ENCODE results near the gene PAX8.

PAX8 gene

GRCh38 chr2:113212245-113213060 is 66.3 kb downstream of the PAX8 start:
- FAIRE-seq (no peak), DNase-seq (ENCODE audit: extremely low spot score, insufficient read length, low read depth) (no peak)

- FAIRE-seq (no peak), DNase-seq (ENCODE audit: extremely low spot score, insufficient read length, low read depth) (no peak)
Observed at GRCh38 chr2:113211226-113212105, 67.3 kb downstream of the PAX8 start.

- FAIRE-seq: no peak
- no peak for DNase-seq (ENCODE audit: extremely low spot score, insufficient read length, low read depth)
Observed at GRCh38 chr2:113209646-113210171, 69.0 kb downstream of the PAX8 start.

GRCh38 chr2:113209011-113209645 is 69.6 kb downstream of the PAX8 start:
- DNase-seq (ENCODE audit: extremely low spot score, insufficient read length, low read depth): no peak
- FAIRE-seq: no peak

GRCh38 chr2:113208396-113208795 is 70.3 kb downstream of the PAX8 start:
- no peak for FAIRE-seq
- DNase-seq (ENCODE audit: extremely low spot score, insufficient read length, low read depth): no peak

- FAIRE-seq (no peak), DNase-seq (ENCODE audit: extremely low spot score, insufficient read length, low read depth) (no peak)
Observed at GRCh38 chr2:113207021-113207420, 71.7 kb downstream of the PAX8 start.

GRCh38 chr2:113206251-113206650 is 72.5 kb downstream of the PAX8 start:
- FAIRE-seq: no peak
- DNase-seq (ENCODE audit: extremely low spot score, insufficient read length, low read depth): no peak

- DNase-seq (ENCODE audit: extremely low spot score, insufficient read length, low read depth) (peak; percentile 54), FAIRE-seq (peak; percentile 86)
Observed at GRCh38 chr2:113203901-113204519, 74.7 kb downstream of the PAX8 start.

- FAIRE-seq (no peak), DNase-seq (ENCODE audit: extremely low spot score, insufficient read length, low read depth) (no peak)
Observed at GRCh38 chr2:113203217-113203530, 75.5 kb downstream of the PAX8 start.

GRCh38 chr2:113202305-113203216 is 76.2 kb downstream of the PAX8 start:
- FAIRE-seq: no peak
- no peak for DNase-seq (ENCODE audit: extremely low spot score, insufficient read length, low read depth)

GRCh38 chr2:113201496-113202304 is 77.0 kb downstream of the PAX8 start:
- DNase-seq (ENCODE audit: extremely low spot score, insufficient read length, low read depth): no peak
- FAIRE-seq: no peak

- FAIRE-seq: no peak
- no peak for DNase-seq (ENCODE audit: extremely low spot score, insufficient read length, low read depth)
Observed at GRCh38 chr2:113200736-113201490, 77.8 kb downstream of the PAX8 start.

GRCh38 chr2:113200236-113200635 is 78.5 kb downstream of the PAX8 start:
- no peak for FAIRE-seq
- DNase-seq (ENCODE audit: extremely low spot score, insufficient read length, low read depth): no peak

- DNase-seq (ENCODE audit: extremely low spot score, insufficient read length, low read depth) (no peak), FAIRE-seq (no peak)
Observed at GRCh38 chr2:113198790-113199612, 79.7 kb downstream of the PAX8 start.

GRCh38 chr2:113198048-113198789 is 80.5 kb downstream of the PAX8 start:
- FAIRE-seq (no peak), DNase-seq (ENCODE audit: extremely low spot score, insufficient read length, low read depth) (no peak)

- DNase-seq (ENCODE audit: extremely low spot score, insufficient read length, low read depth) (no peak), FAIRE-seq (no peak)
Observed at GRCh38 chr2:113197347-113198047, 81.2 kb downstream of the PAX8 start.

Measured in GM18507 (cell line).